Measurements from ENCODE around the gene ZNF532.

The ZNF532 gene

GRCh38 chr18:58949031-58949430, 84.4 kb downstream of the ZNF532 start:
- no peak for DNase-seq

- no peak for DNase-seq
Measured at GRCh38 chr18:58951986-58952702, 87.5 kb downstream of the ZNF532 start.

- no peak for DNase-seq
Measured at GRCh38 chr18:58952858-58953257, 88.2 kb downstream of the ZNF532 start.

GRCh38 chr18:58953627-58954026, 89.0 kb downstream of the ZNF532 start:
- DNase-seq: no peak

- no peak for DNase-seq
Measured at GRCh38 chr18:58955001-58955400, 90.3 kb downstream of the ZNF532 start.

- DNase-seq: no peak
Measured at GRCh38 chr18:58955738-58956137, 91.1 kb downstream of the ZNF532 start.

GRCh38 chr18:58958628-58959027, 94.0 kb downstream of the ZNF532 start:
- DNase-seq: no peak

GRCh38 chr18:58960508-58960907, 95.8 kb downstream of the ZNF532 start:
- DNase-seq: no peak

GRCh38 chr18:58960946-58961722, 96.5 kb downstream of the ZNF532 start:
- DNase-seq: no peak

- no peak for DNase-seq
Measured at GRCh38 chr18:58962336-58962735, 97.7 kb downstream of the ZNF532 start.

GRCh38 chr18:58965291-58966004, 100.8 kb downstream of the ZNF532 start:
- DNase-seq: no peak

GRCh38 chr18:58966005-58966677, 101.5 kb downstream of the ZNF532 start:
- no peak for DNase-seq

- DNase-seq: no peak
Measured at GRCh38 chr18:58966704-58967103, 102.0 kb downstream of the ZNF532 start.

- DNase-seq: no peak
Measured at GRCh38 chr18:58967751-58968254, 103.1 kb downstream of the ZNF532 start.

- DNase-seq: no peak
Measured at GRCh38 chr18:58970943-58971790, 106.5 kb downstream of the ZNF532 start.

- DNase-seq: no peak
Measured at GRCh38 chr18:58975296-58975695, 110.6 kb downstream of the ZNF532 start.

- DNase-seq: no peak
Measured at GRCh38 chr18:58975781-58976180, 111.1 kb downstream of the ZNF532 start.

- DNase-seq: no peak
Measured at GRCh38 chr18:58977223-58977622, 112.5 kb downstream of the ZNF532 start.

GRCh38 chr18:58977801-58978200, 113.1 kb downstream of the ZNF532 start:
- DNase-seq: no peak

GRCh38 chr18:58978916-58979315, 114.2 kb downstream of the ZNF532 start:
- no peak for DNase-seq

GRCh38 chr18:58979615-58980014, 114.9 kb downstream of the ZNF532 start:
- DNase-seq: no peak

GRCh38 chr18:58980991-58981390, 116.3 kb downstream of the ZNF532 start:
- no peak for DNase-seq

Data from activated gamma-delta T cell treated with Interleukin-2 at 50 U/mL for 16 hours (primary cell).